Measurements from ENCODE around the gene SLC22A12.

Gene SLC22A12

GRCh38 chr11:64607381-64607985 is 16.5 kb downstream of the SLC22A12 start:
- DNase-seq (ENCODE audit: extremely low spot score) = no peak
- POLR2A ChIA-PET = no interaction called here
- CTCF ChIA-PET = no interaction called here
- TF ChIP-seq CTCF (IDR thresholded peaks at IDR 0.05; ENCODE audit: control extremely low read depth, extremely low read depth, low read depth, missing control alignments) = no peak

GRCh38 chr11:64608046-64608445 is 17.0 kb downstream of the SLC22A12 start:
- CTCF ChIA-PET = no interaction called here
- DNase-seq (ENCODE audit: extremely low spot score) = no peak
- POLR2A ChIA-PET = no interaction called here
- no peak for TF ChIP-seq CTCF (IDR thresholded peaks at IDR 0.05; ENCODE audit: control extremely low read depth, extremely low read depth, low read depth, missing control alignments)

GRCh38 chr11:64608636-64609035 is 17.6 kb downstream of the SLC22A12 start:
- ChIA-PET POLR2A (no interaction called here), CTCF (interaction anchor here (1.0 to 1.7 kb wide), 2 partner anchors 42 to 160 kb away, joined by 3 read pairs; no protein-coding TSS in a partner anchor)
- no peak for DNase-seq (ENCODE audit: extremely low spot score)
- no peak for TF ChIP-seq CTCF (IDR thresholded peaks at IDR 0.05; ENCODE audit: control extremely low read depth, extremely low read depth, low read depth, missing control alignments)

- ChIA-PET POLR2A (no interaction called here), CTCF (interaction anchor here (1.0 to 1.7 kb wide), 2 partner anchors 41 to 160 kb away, joined by 3 read pairs; no protein-coding TSS in a partner anchor)
- no peak for DNase-seq (ENCODE audit: extremely low spot score)
- no peak for TF ChIP-seq CTCF (IDR thresholded peaks at IDR 0.05; ENCODE audit: control extremely low read depth, extremely low read depth, low read depth, missing control alignments)
These were observed 18.5 kb downstream of the SLC22A12 start for GRCh38 chr11:64609436-64610047.

GRCh38 chr11:64610596-64610995 is 19.6 kb downstream of the SLC22A12 start:
- ChIA-PET CTCF (no interaction called here), POLR2A (no interaction called here)
- no peak for TF ChIP-seq CTCF (IDR thresholded peaks at IDR 0.05; ENCODE audit: control extremely low read depth, extremely low read depth, low read depth, missing control alignments)
- no peak for DNase-seq (ENCODE audit: extremely low spot score)

- CTCF ChIA-PET = no interaction called here
These were observed 20.2 kb downstream of the SLC22A12 start for GRCh38 chr11:64611176-64611575.

More at GRCh38 chr11:64611176-64611575, 20.2 kb downstream of the SLC22A12 start:
- TF ChIP-seq CTCF (IDR thresholded peaks at IDR 0.05; ENCODE audit: control extremely low read depth, extremely low read depth, low read depth, missing control alignments) = no peak
- DNase-seq (ENCODE audit: extremely low spot score) = no peak
- POLR2A ChIA-PET = no interaction called here
